Naive thymus-derived CD4-positive, alpha-beta T cell (primary cell): ENCODE results near the gene ATP5PD. TPM values are rescaled to one million over a fixed set of nuclear protein-coding genes. Genes with fewer than 3 reads are reported as not detected.
A peak's percentile ranks its signal among the peaks of the same experiment; 100 is the strongest.
"Not testable (repeated sequence)": the region's sequence is repeated elsewhere in the genome, so short reads cannot be mapped to it uniquely, and the experiment has no call there.

ENCODE experiments used
- ATAC-seq: fragments of 150-1000 bp; cut with Tn5 transposase; 2 replicates; pipeline ENCODE4 v1.10.0; 2021; ENCODE audit warnings: mild to moderate bottlenecking, moderate library complexity
- CTCF ChIA-PET: fragments of 350-600 bp; sonication (Branson Sonifier 250); formaldehyde crosslinking; loops from one replicate; lab custom pipeline; 2021; ENCODE audit warnings: antibody characterized with exemption; lab: Charles Lee
- POLR2A ChIA-PET: fragments of 350-600 bp; sonication (Branson Sonifier 250); formaldehyde crosslinking; loops from one replicate; lab custom pipeline; 2021; ENCODE audit warnings: antibody characterized with exemption, inconsistent platforms; lab: Charles Lee
- DNase-seq, 9 donors: peaks; one replicate each; pipeline versions ENCODE4 v3.0.0 to v3.0.0-alpha.2; 2020 to 2022; ENCODE audit warnings: mixed read lengths in 1 of 9
- H3K27ac ChIP-seq: one replicate; pipeline ENCODE4 v1.7.0; 2013; ENCODE audit warnings: mild to moderate bottlenecking, low read depth, low read length, moderate library complexity
- H3K27me3 ChIP-seq, 2 donors: one replicate each; pipeline ENCODE4 v1.7.0; 2013; ENCODE audit warnings: low read length in 2 of 2, mild to moderate bottlenecking in 2 of 2, moderate library complexity in 2 of 2; ENCODE audit not compliant: control insufficient read depth in 2 of 2, insufficient read depth in 2 of 2
- H3K36me3 ChIP-seq, 3 experiments: 1 replicate in 2 of 3; 2 replicates in 1 of 3; pipeline ENCODE4 v1.7.0; 2013; ENCODE audit warnings: low read length in 3 of 3, mild to moderate bottlenecking in 3 of 3, moderate library complexity in 1 of 3; ENCODE audit not compliant: insufficient read depth in 3 of 3, control insufficient read depth in 2 of 3
- H3K4me1 ChIP-seq, 2 donors: one replicate each; pipeline ENCODE4 v1.7.0; 2013; ENCODE audit warnings: low read length in 2 of 2, mild to moderate bottlenecking in 2 of 2, moderate library complexity in 1 of 2; ENCODE audit not compliant: control insufficient read depth in 2 of 2, insufficient read depth in 2 of 2
- H3K4me3 ChIP-seq: 2 replicates; pipeline ENCODE4 v1.7.0; 2013; ENCODE audit warnings: mild to moderate bottlenecking, low read length
- H3K9me3 ChIP-seq, 3 experiments: 1 replicate in 2 of 3; 2 replicates in 1 of 3; pipeline ENCODE4 v1.7.0; 2013; ENCODE audit warnings: low read length in 3 of 3; ENCODE audit not compliant: control insufficient read depth in 2 of 3
- H3K27ac Mint-ChIP-seq, 9 donors: one replicate each; pipeline ENCODE4 v1.8.0; 2020 to 2022; ENCODE audit warnings: mixed read lengths in 9 of 9, mild to moderate bottlenecking in 8 of 9, moderate library complexity in 5 of 9, inconsistent platforms in 2 of 9
- H3K27me3 Mint-ChIP-seq, 5 donors: one replicate each; pipeline ENCODE4 v1.8.0; 2021 to 2022; ENCODE audit warnings: mixed read lengths in 5 of 5, mild to moderate bottlenecking in 1 of 5
- H3K36me3 Mint-ChIP-seq, 5 donors: one replicate each; pipeline ENCODE4 v1.8.0; 2020 to 2022; ENCODE audit warnings: mixed read lengths in 5 of 5, mild to moderate bottlenecking in 3 of 5, inconsistent platforms in 1 of 5
- H3K4me1 Mint-ChIP-seq, 7 donors: one replicate each; pipeline ENCODE4 v1.8.0; 2020 to 2022; ENCODE audit warnings: mixed read lengths in 7 of 7, mild to moderate bottlenecking in 3 of 7, inconsistent platforms in 1 of 7
- H3K4me3 Mint-ChIP-seq, 10 donors: one replicate each; pipeline ENCODE4 v1.8.0; 2020 to 2022; ENCODE audit warnings: mild to moderate bottlenecking in 10 of 10, mixed read lengths in 10 of 10, moderate library complexity in 6 of 10, inconsistent platforms in 2 of 10
- H3K9me3 Mint-ChIP-seq, 11 donors: one replicate each; pipeline ENCODE4 v1.8.0; 2020 to 2022; ENCODE audit warnings: mixed read lengths in 11 of 11, mild to moderate bottlenecking in 4 of 11, inconsistent platforms in 1 of 11, moderate library complexity in 1 of 11
- intact Hi-C, 2 donors: fragments of 100-400 bp; cut with micrococcal nuclease; formaldehyde crosslinking; loops; one replicate each; pipeline ENCODE4 v1.15.1; 2023
- polyA plus RNA-seq, 2 donors: library from polyadenylated mRNA; unstranded; fragments of 300-500 nt; fragmentation: Illumina TruSeq; gene quantifications; one replicate each; pipeline ENCODE4 v1.2.3, GENCODE V29; 2021
- total RNA-seq, 6 experiments: library from RNA in 5 of 6; stranded (reverse) in 5 of 6; gene quantifications; 1 replicate in 5 of 6; 2 replicates in 1 of 6; pipeline ENCODE4 v1.2.3 and lab custom pipeline; 2021 to 2026

Gene ATP5PD
- total and polyA plus RNA-seq, 7 experiments from 2014 or later: 113 to 478 (median 167) TPM

DNA sequence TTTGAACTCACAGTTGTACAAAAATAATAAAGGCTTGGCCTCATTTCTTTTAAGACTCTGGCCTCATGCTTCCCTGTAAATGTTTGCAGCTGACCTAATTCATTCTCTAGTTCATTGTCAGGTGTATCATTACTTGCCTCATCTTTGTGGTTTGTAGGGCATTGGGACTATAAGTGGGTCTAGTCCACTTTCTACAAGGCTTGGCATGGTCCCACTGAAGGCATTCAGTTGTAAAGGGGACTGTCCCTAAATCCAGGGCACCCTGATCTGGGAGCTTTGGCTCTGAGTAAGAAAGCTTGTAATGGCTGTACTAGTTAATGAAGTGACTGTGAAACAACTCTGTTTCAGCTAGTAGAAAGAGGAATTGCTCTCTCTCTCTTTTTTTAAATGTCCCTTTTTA, 2.9 kb upstream of the ATP5PD start:
- ChIA-PET POLR2A (interaction anchor here (1.0 to 4.9 kb wide), 4 partner anchors 10 to 60 kb away, joined by 4 to 58 read pairs (median 12); partner anchors contain the start of genes ARMC7 and MRPL58), CTCF (interaction anchor here (1.1 kb wide), 1 partner anchor 88 kb away, joined by 4 read pairs; no protein-coding TSS in a partner anchor)
- peaks cover 28 to 54% (median 41%) of the 10 kb centered on the region in 7 donors for H3K4me1 Mint-ChIP-seq
- no peak overlapping the region for H3K27ac ChIP-seq
- no peak for ATAC-seq
- no peak overlapping the region for H3K4me3 ChIP-seq
- H3K9me3 Mint-ChIP-seq: no peaks in the 10 kb centered on the region
- peak overlapping the region in 5 of 9 donors; percentile 10 to 89 (median 49) for H3K27ac Mint-ChIP-seq
- H3K4me3 Mint-ChIP-seq: peak overlapping the region in 4 of 10 donors; percentile 2 to 53 (median 20)
- DNase-seq: no peak
- intact Hi-C loops: loop anchor here (5.0 kb wide), 3 partner anchors 38 to 133 kb away; partner anchors contain the start of genes ARMC7 (in 1 of the 2), SLC16A5 (in 1 of the 2) and SUMO2 (in 1 of the 2)
- H3K36me3 ChIP-seq: peaks cover 0 to 33% (median 0%) of the 10 kb centered on the region in 3 experiments
- no peaks in the 10 kb centered on the region for H3K27me3 ChIP-seq
- H3K4me1 ChIP-seq: peaks cover 13 to 16% of the 10 kb centered on the region in 2 donors
- H3K27me3 Mint-ChIP-seq: no peaks in the 10 kb centered on the region
- H3K36me3 Mint-ChIP-seq: peaks cover 0 to 17% (median 5%) of the 10 kb centered on the region in 5 donors
- no peaks in the 10 kb centered on the region for H3K9me3 ChIP-seq

DNA sequence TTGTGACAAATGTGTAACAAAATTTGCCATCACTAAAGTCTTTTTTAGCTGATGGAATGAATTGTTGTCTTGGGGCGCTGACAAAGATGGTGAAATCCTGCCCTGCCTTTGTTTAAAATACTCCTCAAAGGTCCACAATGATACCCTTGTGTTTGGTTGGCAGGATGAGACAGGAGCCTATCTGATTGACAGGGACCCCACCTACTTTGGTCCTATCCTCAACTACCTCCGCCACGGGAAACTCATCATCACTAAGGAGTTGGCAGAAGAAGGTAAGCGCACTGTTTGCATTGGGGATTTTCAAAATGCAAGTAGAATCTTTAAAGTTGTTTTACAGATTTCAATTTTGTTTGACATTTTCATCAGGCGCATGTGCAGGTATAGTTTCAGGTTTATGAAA, 2.3 kb upstream of the ATP5PD start:
- Mint-ChIP-seq H3K4me1 (peaks cover 28 to 57% (median 45%) of the 10 kb centered on the region in 7 donors), H3K27ac (peak overlapping the region in 8 of 9 donors; percentile 8 to 93 (median 88)), H3K27me3 (no peaks in the 10 kb centered on the region), H3K9me3 (no peaks in the 10 kb centered on the region), H3K4me3 (peak overlapping the region in 7 of 10 donors; percentile 18 to 95 (median 93)), H3K36me3 (peaks cover 0 to 14% (median 5%) of the 10 kb centered on the region in 5 donors)
- no peak overlapping the region for H3K4me3 ChIP-seq
- intact Hi-C loops: loop anchor here (5.0 kb wide), 3 partner anchors 38 to 133 kb away; partner anchors contain the start of genes ARMC7 (in 1 of the 2), SLC16A5 (in 1 of the 2) and SUMO2 (in 1 of the 2)
- H3K27ac ChIP-seq: no peak overlapping the region
- no peaks in the 10 kb centered on the region for H3K9me3 ChIP-seq
- H3K27me3 ChIP-seq: no peaks in the 10 kb centered on the region
- peaks cover 13 to 16% of the 10 kb centered on the region in 2 donors for H3K4me1 ChIP-seq
- H3K36me3 ChIP-seq: peaks cover 0 to 29% (median 0%) of the 10 kb centered on the region in 3 experiments
- DNase-seq (no peak), ATAC-seq (no peak)
- ChIA-PET CTCF (interaction anchor here (0.6 to 1.2 kb wide), 3 partner anchors 11 to 289 kb away, joined by 3 read pairs; no protein-coding TSS in a partner anchor), POLR2A (interaction anchor here (0.9 to 4.9 kb wide), 7 partner anchors 10 to 61 kb away, joined by 3 to 58 read pairs (median 7); partner anchors contain the start of genes ARMC7 and MRPL58)

DNA sequence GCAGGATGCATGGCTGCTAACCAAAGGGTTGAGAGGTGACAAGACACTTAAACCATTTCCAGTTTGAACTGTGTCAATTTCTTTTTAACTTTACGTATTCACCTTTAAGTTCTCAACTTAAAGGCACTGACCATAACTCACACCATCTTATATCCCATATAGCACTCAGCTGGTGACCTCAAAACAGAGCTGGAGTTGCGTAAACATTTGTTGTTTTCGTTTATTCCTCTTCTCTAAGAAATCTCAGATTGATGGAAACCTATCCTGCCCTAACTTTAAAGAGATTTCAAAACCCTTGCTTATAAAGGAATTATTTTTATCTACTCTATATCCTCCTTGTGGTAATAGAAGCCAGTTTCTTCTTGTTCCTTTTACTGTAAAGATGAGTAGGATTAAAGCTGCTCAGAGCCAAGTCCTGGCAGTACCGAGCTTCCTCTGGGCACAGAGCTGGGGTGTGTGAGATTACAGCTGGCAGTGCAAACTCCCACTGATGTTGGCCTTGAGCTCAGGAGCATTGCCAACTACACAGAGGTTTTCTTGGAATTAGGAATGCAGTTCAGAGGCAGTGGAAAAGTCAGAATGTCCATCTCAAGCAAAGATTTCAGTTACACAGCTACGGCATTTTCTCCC, 1.6 kb upstream of the ATP5PD start:
- ChIA-PET POLR2A (interaction anchor here (0.8 to 4.9 kb wide), 10 partner anchors 10 to 76 kb away, joined by 3 to 58 read pairs (median 6); partner anchors contain the start of genes HID1, MRPL58 and SLC16A5), CTCF (interaction anchor here (0.6 to 1.2 kb wide), 6 partner anchors 11 to 439 kb away, joined by 3 read pairs; no protein-coding TSS in a partner anchor)
- H3K27ac Mint-ChIP-seq: peak overlapping the region; percentile 87 to 99 (median 92)
- peak overlapping the region; percentile 67 for H3K4me3 ChIP-seq
- DNase-seq (no peak), ATAC-seq (no peak)
- peaks cover 13 to 16% of the 10 kb centered on the region in 2 donors for H3K4me1 ChIP-seq
- H3K9me3 ChIP-seq: no peaks in the 10 kb centered on the region
- H3K27ac ChIP-seq: peak overlapping the region; percentile 71
- H3K4me3 Mint-ChIP-seq: peak overlapping the region; percentile 79 to 99 (median 94)
- H3K36me3 Mint-ChIP-seq: peaks cover 0 to 12% (median 5%) of the 10 kb centered on the region in 5 donors
- H3K9me3 Mint-ChIP-seq: no peaks in the 10 kb centered on the region
- intact Hi-C loops: loop anchor here (5.0 kb wide), 3 partner anchors 39 to 134 kb away; partner anchors contain the start of genes ARMC7 (in 1 of the 2), SLC16A5 (in 1 of the 2) and SUMO2 (in 1 of the 2)
- H3K27me3 Mint-ChIP-seq: no peaks in the 10 kb centered on the region
- H3K36me3 ChIP-seq: peaks cover 0 to 22% (median 0%) of the 10 kb centered on the region in 3 experiments
- H3K4me1 Mint-ChIP-seq: peaks cover 28 to 62% (median 49%) of the 10 kb centered on the region in 7 donors
- no peaks in the 10 kb centered on the region for H3K27me3 ChIP-seq

DNA sequence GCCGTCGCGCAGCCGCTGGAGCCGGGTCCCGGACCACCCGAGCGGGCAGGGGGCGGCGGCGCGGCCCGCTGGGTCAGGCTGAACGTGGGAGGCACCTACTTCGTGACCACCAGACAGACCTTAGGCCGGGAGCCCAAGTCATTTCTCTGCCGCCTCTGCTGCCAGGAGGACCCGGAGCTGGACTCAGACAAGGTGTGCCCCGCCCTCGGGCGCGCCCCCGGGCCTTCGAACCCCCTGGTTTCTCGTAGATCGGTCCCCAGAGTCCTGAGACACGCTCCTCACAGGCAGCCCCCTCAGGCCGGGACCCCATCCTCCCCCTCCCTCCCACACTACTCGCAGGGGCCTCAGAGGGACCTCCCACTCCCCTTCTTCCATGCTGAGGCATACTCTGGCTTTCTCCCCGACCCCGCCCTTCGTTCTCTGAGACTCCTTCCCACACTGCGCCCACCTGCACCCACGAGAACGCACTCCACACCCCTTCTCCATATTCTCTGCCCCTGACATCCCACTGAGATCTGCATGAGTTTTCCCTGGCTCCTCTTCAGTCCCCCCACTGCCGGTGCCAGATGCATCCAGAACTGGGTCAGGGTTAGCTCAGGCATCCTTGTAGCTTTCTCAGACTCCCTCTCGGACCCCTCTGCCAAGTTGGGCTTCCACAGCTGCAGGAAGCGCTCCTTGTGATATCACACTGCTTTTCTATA, 779 bp upstream of the ATP5PD start:
- no peaks in the 10 kb centered on the region for H3K27me3 ChIP-seq
- no peaks in the 10 kb centered on the region for H3K9me3 ChIP-seq
- peak overlapping the region; percentile 67 for H3K4me3 ChIP-seq
- H3K36me3 ChIP-seq: peaks cover 0 to 14% (median 0%) of the 10 kb centered on the region in 3 experiments
- Mint-ChIP-seq H3K4me1 (peaks cover 24 to 60% (median 49%) of the 10 kb centered on the region in 7 donors), H3K27ac (peak overlapping the region; percentile 87 to 99 (median 92)), H3K36me3 (peaks cover 0 to 8% (median 5%) of the 10 kb centered on the region in 5 donors), H3K27me3 (no peaks in the 10 kb centered on the region), H3K9me3 (no peaks in the 10 kb centered on the region), H3K4me3 (peak overlapping the region; percentile 79 to 99 (median 94))
- POLR2A ChIA-PET: interaction anchor here (0.8 to 4.9 kb wide), 12 partner anchors 9 to 136 kb away, joined by 3 to 58 read pairs (median 6); partner anchors contain the start of genes HID1, MRPL58, SLC16A5 and SUMO2
- DNase-seq: peak in 6 of 9 donors; percentile 11 to 35 (median 24)
- CTCF ChIA-PET: interaction anchor here (0.6 to 1.5 kb wide), 4 partner anchors 13 to 439 kb away, joined by 3 to 6 read pairs (median 3); no protein-coding TSS in a partner anchor
- H3K27ac ChIP-seq: peak overlapping the region; percentile 71
- intact Hi-C loops: loop anchor here (1.0 to 5.0 kb wide), 7 partner anchors 11 to 135 kb away; partner anchors contain the start of genes ARMC7 (in 1 of the 2), MRPL58 (in 1 of the 2), SLC16A5 (in 1 of the 2) and SUMO2 (in 1 of the 2)
- ATAC-seq: no peak
- peaks cover 13 to 16% of the 10 kb centered on the region in 2 donors for H3K4me1 ChIP-seq

DNA sequence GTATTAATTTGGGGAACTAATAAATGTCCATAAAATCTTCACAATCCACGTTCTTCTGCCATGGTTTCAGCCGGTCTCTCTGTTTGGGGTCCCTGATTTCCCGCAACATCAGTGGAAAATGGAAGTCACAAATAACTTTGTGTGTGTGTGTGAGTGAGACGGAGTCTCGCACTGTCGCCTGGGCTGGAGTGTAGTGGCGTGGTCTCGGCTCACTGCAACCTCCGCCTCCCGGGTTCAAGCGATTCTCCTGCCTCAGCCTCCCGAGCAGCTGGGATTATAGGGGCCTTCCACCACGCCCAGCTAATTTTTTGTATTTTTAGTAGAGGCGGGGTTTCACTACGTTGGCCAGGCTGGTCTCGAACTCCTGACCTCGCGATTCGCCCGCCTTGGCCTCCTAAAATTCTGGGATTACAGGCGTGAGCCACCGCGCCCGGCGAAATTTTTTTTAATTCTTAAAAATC, 793 bp downstream of the ATP5PD start:
- ATAC-seq, H3K9me3 Mint-ChIP-seq, H3K27me3 ChIP-seq, H3K27me3 Mint-ChIP-seq, DNase-seq, H3K9me3 ChIP-seq: not testable (repeated sequence)
- ChIA-PET POLR2A (interaction anchor here (0.8 to 4.9 kb wide), 7 partner anchors 8 to 137 kb away, joined by 4 to 58 read pairs (median 7); partner anchors contain the start of genes MRPL58 and SUMO2), CTCF (interaction anchor here (1.5 kb wide), 1 partner anchor 14 kb away, joined by 6 read pairs; no protein-coding TSS in a partner anchor)
- Histone ChIP-seq H3K27ac (peak overlapping the region; percentile 93), H3K4me1 (peaks cover 13 to 16% of the 10 kb centered on the region in 2 donors), H3K36me3 (peaks cover 0 to 18% (median 0%) of the 10 kb centered on the region in 3 experiments), H3K4me3 (peak overlapping the region; percentile 77)
- intact Hi-C loops: loop anchor here (1.0 to 5.0 kb wide), 6 partner anchors 12 to 136 kb away; partner anchors contain the start of genes ARMC7 (in 1 of the 2), MRPL58 (in 1 of the 2), SLC16A5 (in 1 of the 2) and SUMO2 (in 1 of the 2)
- Mint-ChIP-seq H3K4me3 (peak overlapping the region; percentile 95 to 99 (median 97)), H3K27ac (peak overlapping the region; percentile 92 to 98 (median 96)), H3K36me3 (peaks cover 0 to 13% (median 8%) of the 10 kb centered on the region in 5 donors), H3K4me1 (peaks cover 30 to 59% (median 46%) of the 10 kb centered on the region in 7 donors)
